ENCODE data around the gene TMEM18.

- no peak for TF ChIP-seq CTCF (conservative IDR thresholded peaks at IDR 0.05 in 1 of 2, IDR thresholded peaks at IDR 0.05 in 1 of 2; ENCODE audit: extremely low read depth in 1 of 2, insufficient read depth in 1 of 2, low read depth in 1 of 2, low read length in 2 of 2)
- no peak for TF ChIP-seq EZH2 (IDR thresholded peaks at IDR 0.05; ENCODE audit: borderline replicate concordance, low read length)
Observed at GRCh38 chr2:626491-627339, 50.5 kb downstream of the TMEM18 start.

Data from mammary epithelial cell (primary cell).